NCI-H2171 (cell line): Measurements from ENCODE around the gene FHAD1.

Experiments used
- DNase-seq: peaks from one replicate; lab custom pipeline; 2025; lab: John Stamatoyannopoulos, UW

Gene FHAD1

DNA sequence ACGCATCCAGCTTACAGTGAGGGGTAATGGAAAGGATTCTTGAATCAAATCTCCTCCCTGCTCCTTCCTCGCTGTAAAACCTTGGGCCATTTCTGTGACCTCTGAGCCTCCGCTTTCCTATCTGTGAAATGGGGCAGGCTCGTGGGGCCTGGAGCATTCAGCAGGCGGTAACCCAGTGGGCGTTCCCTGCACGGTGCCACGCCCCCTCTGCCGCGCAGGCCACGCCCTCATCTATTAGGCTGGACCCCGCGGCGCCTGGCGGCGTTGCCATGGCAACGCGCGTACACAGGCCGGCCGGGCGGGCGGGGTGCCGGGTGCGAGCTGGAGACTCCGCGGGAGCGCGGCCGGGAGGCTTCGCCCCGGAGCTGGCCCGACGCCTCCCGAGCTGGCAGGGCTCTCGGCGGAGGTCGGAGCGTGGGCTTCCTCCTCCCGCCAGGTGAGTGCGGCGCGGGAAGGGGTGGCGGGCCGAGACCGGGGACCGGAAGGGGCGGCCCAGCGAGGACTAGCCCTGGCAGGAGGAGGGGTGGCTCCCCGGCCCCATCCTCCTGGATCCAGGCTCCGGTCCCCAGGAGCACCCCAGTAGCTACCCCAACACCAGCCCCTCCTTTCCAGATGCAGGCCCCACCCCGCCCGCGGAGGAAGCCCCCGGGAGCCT, at the start of gene FHAD1:
FHAD1 (plus strand) TSS at position 264 of the 655 bp plus-strand sequence. CDS start 4,562 bp downstream, outside the sequence.
- peak; percentile 63 for DNase-seq

DNA sequence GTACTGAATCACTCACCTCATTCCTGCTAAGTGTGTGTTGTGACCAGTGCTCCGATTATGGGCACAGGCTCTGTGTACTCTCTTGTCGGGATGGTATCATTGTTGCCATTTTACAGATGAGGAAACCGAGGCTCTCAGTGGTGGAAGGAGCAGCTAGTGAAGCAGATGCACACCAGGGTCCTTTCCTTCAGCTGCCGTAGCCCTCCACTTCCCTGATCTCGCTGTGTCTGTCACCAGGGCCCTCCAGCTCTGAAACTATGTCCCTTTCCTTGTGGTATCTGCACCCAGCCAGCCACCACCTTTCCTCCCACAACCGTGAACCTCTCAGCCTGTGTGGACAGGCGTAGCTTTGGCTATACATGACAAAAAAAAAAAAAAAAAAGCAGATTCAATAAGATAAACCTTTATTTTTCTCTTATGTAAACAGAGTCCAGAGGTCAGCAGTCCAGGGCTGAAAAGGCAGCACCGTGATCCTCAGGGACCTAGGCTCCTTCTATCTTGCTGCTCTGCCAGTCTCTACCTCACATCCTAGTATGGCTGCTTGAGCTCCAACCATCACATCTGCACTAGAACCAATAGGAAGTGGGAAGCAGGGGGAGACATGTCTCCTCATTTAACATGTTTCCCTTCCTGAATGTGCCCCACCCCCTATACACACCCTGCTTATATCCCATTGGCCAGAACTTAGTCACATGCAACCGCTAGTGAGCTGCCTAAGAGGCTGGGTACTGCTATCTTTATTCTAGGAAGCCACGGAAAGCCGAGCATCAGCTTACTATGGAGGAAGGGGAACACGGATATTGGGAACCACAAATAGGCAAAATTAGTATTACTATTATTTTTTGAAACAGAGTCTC, 49.2 kb upstream of the FHAD1 start:
- no peak for DNase-seq

GRCh38 chr1:15198684-15199083, 48.3 kb upstream of the FHAD1 start:
- DNase-seq, result no peak

DNA sequence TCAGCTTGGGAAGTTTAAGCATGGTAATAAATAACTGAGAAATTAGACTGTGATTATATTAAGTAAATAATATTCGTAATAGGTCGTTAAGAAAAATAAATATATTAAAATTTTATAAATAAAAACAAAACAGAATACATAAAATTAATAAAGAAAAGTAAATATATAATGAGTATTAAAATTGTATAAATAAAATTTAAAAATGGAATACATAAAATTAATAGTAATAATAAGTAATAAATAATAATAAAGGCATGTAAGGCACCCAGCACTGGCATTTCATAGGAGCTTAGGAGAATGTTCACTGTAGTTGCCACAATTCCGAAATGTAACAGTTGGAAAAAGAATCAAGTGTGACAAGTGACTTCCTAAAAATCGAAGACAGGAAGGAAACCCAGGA, 45.8 kb upstream of the FHAD1 start:
- DNase-seq, result no peak

- DNase-seq, result no peak
Observed at GRCh38 chr1:15201849-15202551, 45.0 kb upstream of the FHAD1 start.

- no peak for DNase-seq
Observed at GRCh38 chr1:15204931-15205330, 42.1 kb upstream of the FHAD1 start.

DNA sequence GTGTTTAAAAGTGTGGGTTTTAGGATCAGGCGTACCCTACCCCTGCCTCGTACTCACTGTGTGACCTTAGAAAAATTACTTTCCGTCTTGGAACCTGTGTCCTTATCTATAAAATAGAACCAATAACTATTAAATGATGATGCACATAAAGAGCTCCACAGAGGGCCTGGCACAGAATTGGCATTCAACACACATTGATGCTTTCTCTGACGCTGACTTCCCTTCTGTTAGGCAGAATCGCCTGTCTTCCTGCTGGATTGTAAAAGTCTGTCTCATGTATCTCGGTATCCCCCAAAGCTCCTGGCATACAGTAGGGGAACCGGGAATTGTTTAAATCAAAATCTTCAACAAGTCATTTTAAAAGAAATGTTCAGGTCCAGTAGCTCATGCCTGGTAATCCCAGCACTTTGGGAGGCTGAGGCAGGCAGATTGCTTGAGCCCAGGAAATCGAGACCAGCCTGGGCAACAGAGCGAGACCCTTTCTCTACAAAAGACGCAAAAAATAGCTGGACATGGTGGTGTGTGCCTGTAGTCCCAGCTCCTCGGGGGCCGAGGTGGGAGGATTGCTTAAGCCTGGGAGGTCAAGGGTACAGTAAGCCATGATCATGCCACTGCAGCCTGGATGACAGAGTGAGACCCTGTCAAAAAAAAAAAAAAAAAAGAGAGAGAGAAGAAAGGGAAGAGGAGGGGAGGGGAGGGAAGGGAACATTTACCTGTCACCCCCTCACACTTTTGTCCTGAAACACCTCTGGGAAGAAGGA, 41.3 kb upstream of the FHAD1 start:
- no peak for DNase-seq

DNA sequence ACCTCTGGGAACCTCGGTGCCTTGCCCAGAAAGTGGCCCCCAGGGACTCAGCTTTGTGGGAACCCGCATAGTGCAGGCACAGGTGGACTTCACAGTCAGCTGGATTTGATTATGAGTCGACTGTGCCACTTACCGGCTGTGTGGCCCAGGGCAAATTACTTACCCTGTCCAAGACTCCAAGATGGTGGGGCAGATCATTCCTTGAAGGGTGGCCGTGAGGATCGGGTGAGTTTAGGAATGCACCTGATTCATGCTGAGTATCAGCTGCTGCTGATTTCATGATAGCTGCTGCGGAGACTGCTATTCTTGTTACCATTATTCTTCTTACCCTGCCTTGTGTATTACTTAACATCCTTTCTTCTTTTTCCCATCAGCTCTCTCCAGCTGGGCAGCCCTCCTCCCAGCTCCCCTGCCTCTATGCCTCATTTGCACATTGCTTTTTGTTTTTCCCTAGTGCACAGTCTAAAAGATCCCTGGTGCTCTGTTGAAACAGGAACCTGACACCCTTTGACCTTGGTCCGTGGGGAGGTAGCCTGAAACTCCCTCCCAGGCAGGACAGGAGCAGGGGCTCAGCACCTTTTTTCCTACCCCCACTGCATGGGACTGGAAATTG, 40.5 kb upstream of the FHAD1 start:
- DNase-seq, result no peak

- no peak for DNase-seq
Observed at GRCh38 chr1:15207031-15207828, 39.8 kb upstream of the FHAD1 start.

DNA sequence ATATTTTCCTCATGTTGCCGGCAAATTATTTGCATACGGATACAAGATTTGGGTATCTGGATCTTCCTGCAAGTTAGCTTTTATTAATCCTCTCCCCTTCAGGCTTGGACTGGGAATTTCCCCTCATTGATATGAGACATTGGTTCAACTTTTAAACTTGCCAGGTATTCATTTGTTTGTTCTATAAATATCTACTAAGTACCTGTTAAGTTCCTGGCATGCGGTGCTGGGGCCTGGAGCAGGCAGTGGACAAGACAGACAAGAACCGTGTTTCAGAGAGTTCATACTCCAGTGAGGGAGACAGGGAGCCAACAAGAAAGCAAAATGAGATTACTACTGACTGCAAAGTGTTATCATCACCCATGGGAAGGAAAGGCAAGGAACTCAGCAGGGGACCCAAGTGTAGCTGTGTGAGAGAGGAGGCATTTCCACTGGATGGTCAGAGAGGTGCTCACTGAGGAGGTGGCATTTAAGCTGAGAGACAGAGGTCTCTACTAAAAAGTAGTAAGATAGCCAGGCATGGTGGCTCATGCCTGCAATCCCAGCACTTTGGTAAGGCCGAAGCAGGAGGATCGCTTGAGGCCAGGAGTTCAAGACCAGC, 39.1 kb upstream of the FHAD1 start:
- no peak for DNase-seq

DNA sequence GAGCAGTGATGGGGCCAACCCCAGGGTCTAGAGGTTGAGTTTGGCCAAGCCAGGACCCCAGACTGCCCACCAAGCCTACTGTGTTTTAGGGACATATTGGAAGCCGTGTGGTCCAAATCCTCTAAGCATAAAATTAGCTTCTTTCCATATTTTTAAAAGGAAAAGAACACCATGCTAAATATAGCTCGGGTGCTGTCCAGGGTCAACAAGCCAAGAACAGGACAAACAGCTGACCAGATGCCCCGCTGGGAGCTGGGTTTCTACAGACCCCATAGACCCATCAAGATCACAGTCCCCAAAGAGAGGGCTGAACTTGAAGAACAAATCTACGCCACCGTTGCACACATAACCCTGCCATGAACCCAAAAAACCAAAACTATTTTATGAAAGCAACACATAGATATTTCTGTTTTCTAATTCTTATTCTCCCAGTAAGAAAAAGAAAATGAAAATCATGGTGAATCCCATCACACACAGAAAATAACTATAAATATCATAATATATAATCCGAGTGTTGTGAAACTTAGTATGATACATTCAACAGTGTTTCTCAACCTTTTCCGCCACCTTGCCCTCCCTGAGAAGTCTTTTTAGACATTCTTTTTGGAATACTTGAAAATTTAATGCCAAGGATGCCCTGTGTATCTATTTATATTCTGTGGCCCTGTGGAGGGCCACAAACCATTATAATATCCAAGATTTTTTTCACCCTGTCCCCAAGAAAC, 36.2 kb upstream of the FHAD1 start:
- no peak for DNase-seq

DNA sequence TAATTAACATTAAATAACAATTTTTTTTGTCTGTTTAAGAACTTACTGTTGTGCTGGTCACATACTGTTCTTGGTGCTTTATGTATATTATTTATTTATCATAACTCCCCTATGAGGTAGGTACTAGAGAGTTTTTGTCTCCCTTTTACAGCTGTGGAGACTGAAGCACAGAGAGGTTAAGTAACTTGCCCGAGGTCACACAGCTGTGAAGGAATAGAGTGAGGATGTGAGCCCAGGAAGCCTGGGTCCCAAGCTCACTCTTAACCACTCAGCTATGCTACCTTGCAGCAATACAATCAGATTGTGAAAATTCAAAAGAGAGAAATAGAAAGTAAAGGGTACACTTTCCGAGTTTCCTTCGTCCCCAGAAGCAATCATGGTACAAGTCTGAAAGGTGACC, 35.6 kb upstream of the FHAD1 start:
- no peak for DNase-seq

DNA sequence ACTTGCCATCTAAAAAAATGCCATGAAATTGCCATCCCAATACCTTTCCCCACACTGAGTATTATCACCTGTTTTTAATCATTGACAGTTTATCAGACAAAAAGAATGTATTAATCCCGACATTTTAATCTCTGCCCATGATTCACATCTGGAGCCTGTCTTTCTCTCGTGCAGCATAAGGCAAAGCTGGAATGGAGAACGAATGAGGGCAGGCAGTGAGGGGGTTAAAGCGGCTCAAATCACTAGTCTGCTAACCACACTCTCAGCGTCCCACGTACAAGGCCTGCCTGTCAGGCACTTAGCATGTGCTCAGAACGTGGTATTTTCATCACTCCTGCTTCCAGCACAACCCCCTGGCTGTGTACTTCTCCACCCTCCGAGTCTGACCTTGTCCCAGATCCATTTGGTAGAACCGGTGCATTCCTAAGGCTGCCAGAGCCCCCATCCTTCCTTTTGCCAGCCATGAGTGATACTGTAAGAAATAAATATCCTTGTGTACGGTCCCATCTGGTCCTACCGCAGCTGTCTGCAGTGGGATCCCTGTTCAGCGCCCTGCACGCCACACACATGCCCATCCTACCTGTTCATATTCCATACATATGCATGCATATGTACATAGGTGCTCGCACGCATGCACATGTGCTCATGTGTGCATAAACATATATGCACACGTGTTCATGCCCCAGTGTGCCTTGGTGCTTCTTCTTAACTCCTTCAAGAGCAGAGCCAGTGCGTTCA, 34.6 kb upstream of the FHAD1 start:
- no peak for DNase-seq

GRCh38 chr1:15212954-15213291, 34.1 kb upstream of the FHAD1 start:
- no peak for DNase-seq

- DNase-seq, result no peak
Observed at GRCh38 chr1:15213341-15213821, 33.6 kb upstream of the FHAD1 start.

DNA sequence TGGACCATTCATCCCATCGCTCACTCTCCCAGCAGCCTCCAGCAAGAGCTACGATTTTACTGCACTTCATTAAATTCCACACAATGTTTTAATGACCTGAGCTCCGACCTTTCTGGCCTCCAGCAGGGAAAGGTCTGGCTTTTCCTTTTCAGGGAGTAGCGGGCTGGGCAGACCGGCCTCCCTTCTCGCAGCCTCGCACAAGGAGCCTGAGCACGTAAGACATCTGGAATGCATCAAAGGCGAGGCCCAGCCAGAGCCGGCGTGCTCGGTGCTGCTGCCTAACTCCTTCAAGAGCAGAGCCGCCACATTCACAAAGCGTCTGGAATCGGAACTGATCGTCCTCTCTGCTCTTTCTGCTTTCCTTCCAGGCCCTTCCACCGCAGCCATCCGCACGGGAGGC, 32.5 kb upstream of the FHAD1 start:
- no peak for DNase-seq

- no peak for DNase-seq
Observed at GRCh38 chr1:15215116-15215515, 31.9 kb upstream of the FHAD1 start.

DNA sequence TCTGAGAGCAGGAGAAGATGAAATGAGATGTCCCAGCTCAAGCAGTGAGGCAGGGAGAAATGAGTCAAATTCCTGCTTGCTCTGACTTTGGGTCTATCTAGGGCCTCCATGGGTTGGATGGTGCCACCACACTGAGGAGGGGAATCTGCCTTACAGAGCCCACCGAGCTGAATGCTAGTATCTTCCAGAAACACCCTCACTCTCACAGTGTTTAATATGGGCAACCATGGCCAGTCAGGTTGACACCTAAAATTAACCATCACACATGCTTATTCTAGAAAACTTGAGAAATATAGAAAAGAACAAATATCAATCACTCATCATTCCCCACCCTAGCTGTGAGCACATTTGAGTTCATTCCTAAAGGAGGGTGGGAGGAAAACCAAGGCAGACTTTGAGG, 29.4 kb upstream of the FHAD1 start:
- no peak for DNase-seq
